K562 (cell line): ENCODE measurements around the gene ACHE. TPM values are rescaled to one million over a fixed set of nuclear protein-coding genes. Genes with fewer than 3 reads are reported as not detected.
A peak's percentile ranks its signal among the peaks of the same experiment; 100 is the strongest.

Experiments used
- BRF2 ChIP-seq: IDR thresholded peaks from 3 replicates; pipeline ENCODE4 v1.6.1; 2011; ENCODE audit warnings: borderline replicate concordance, mild to moderate bottlenecking; ENCODE audit not compliant: insufficient read length, insufficient read depth
- HMG20B ChIP-seq: fragments of 250-450 bp; sonication (Bioruptor Pico); IDR thresholded peaks from 2 replicates; pipeline ENCODE4 v1.5.0; 2021; ENCODE audit warnings: mild to moderate bottlenecking
- NCOA6 ChIP-seq: fragments of 450-650 bp; IDR thresholded peaks from 2 replicates; pipeline ENCODE4 v1.6.1; 2017; ENCODE audit warnings: mild to moderate bottlenecking
- RBM22 ChIP-seq: fragments of 200-400 bp; formaldehyde crosslinking; IDR thresholded peaks from 2 replicates; pipeline ENCODE4 v1.6.1; 2018; ENCODE audit warnings: low read length, low read depth; ENCODE audit not compliant: poor library complexity, severe bottlenecking
- RFX1 ChIP-seq: fragments of 450-650 bp; IDR thresholded peaks from 2 replicates; pipeline ENCODE4 v1.6.1; 2016; ENCODE audit warnings: mild to moderate bottlenecking, moderate library complexity
- SMARCC2 ChIP-seq: fragments of 450-650 bp; IDR thresholded peaks from 2 replicates; pipeline ENCODE4 v1.6.1; 2017; ENCODE audit warnings: antibody characterized with exemption, moderate library complexity, mild to moderate bottlenecking, low read depth
- SREBF2 ChIP-seq: sonication (generic); formaldehyde crosslinking; IDR thresholded peaks from 2 replicates; pipeline ENCODE4 v1.4.0; 2020; ENCODE audit warnings: mild to moderate bottlenecking, missing genetic modification reagents
- XRCC5 ChIP-seq: fragments of 200-400 bp; formaldehyde crosslinking; IDR thresholded peaks from 2 replicates; pipeline ENCODE4 v1.6.1; 2017; ENCODE audit warnings: low read depth, mild to moderate bottlenecking, low read length
- ZBED1 ChIP-seq: IDR thresholded peaks from 2 replicates; pipeline ENCODE4 v1.6.1; 2014
- ZBTB26 ChIP-seq: fragments of 450-650 bp; formaldehyde crosslinking; IDR thresholded peaks from 2 replicates; pipeline ENCODE4 v1.4.0; 2022; ENCODE audit warnings: missing genetic modification characterization
- ZBTB33 ChIP-seq: sonication (generic); formaldehyde crosslinking; IDR thresholded peaks from 2 replicates; pipeline ENCODE4 v1.8.1; 2023; ENCODE audit warnings: mild to moderate bottlenecking, missing genetic modification reagents
- ZKSCAN3 ChIP-seq: fragments of 250-450 bp; sonication (Bioruptor Pico); IDR thresholded peaks from 2 replicates; pipeline ENCODE4 v1.4.0; 2020
- ZNF436 ChIP-seq: fragments of 250-450, 450-650 bp; sonication (Bioruptor Pico); formaldehyde crosslinking; IDR thresholded peaks from 2 replicates; pipeline ENCODE4 v1.7.0; 2020; ENCODE audit warnings: mild to moderate bottlenecking
- polyA plus RNA-seq, 8 experiments: library from polyadenylated mRNA; depleted of rRNA in 4 of 8; stranded (reverse) in 5 of 8; unstranded in 3 of 8; fragments of >200 nt; fragmentation: Nextera tagmentation in 2 of 8; fragmentation: Illumina TruSeq in 1 of 8; extraction: Ambion mirVana in 2 of 8; extraction: Trizol in 1 of 8; gene quantifications; 2 replicates each; pipeline versions ENCODE4 v1.2.1 to v1.2.3, GENCODE V29; 2011 to 2014; ENCODE audit warnings: inconsistent platforms in 1 of 8, missing spikeins in 1 of 8
- total RNA-seq, 7 experiments: library from RNA; depleted of rRNA in 6 of 7; stranded (reverse); fragments of >200 nt in 6 of 7; fragmentation: Illumina TruSeq in 2 of 7; extraction: Trizol in 2 of 7; gene quantifications; 2 replicates each; pipeline versions ENCODE4 v1.2.1 to v1.2.3, GENCODE V29; 2011 to 2021; ENCODE audit warnings: low replicate concordance in 1 of 7
- TF ChIP-seq, protein P1 (sequence below), 2 experiments: IDR thresholded peaks; 2 replicates each; pipeline ENCODE4 v1.6.1; 2011; ENCODE audit warnings: borderline replicate concordance in 1 of 2, control low read depth in 1 of 2, low read depth in 1 of 2, low read length in 1 of 2, mild to moderate bottlenecking in 1 of 2, mixed read lengths in 1 of 2, moderate library complexity in 1 of 2; ENCODE audit not compliant: insufficient read depth in 1 of 2, insufficient read length in 1 of 2, poor library complexity in 1 of 2, severe bottlenecking in 1 of 2; ENCODE audit errors: extremely low read depth in 1 of 2
- TF ChIP-seq, protein P2 (sequence below), 3 experiments: fragments of 200-800 bp in 1 of 3; fragments of 250-450 bp in 1 of 3; fragments of 450-650 bp in 1 of 3; sonication (Bioruptor Pico) in 1 of 3; sonication (Bioruptor generic) in 1 of 3; formaldehyde crosslinking in 1 of 3; IDR thresholded peaks; 2 replicates each; pipeline versions ENCODE4 v1.6.1 to v1.8.0; 2016 to 2022; ENCODE audit warnings: mild to moderate bottlenecking in 2 of 3, missing genetic modification characterization in 2 of 3, missing compliant biosample characterization in 1 of 3, moderate library complexity in 1 of 3
- TF ChIP-seq, protein P3 (sequence below), 3 experiments: fragments of 200-800 bp in 1 of 3; sonication (Bioruptor generic) in 1 of 3; sonication (generic) in 1 of 3; formaldehyde crosslinking in 1 of 3; IDR thresholded peaks; 2 replicates each; pipeline versions ENCODE4 v1.6.1 to v1.8.0; 2016 to 2022; ENCODE audit warnings: mild to moderate bottlenecking in 2 of 3, missing compliant biosample characterization in 2 of 3, missing genetic modification characterization in 2 of 3, missing genetic modification reagents in 1 of 3

ACHE gene
- total and polyA plus RNA-seq, 9 of the 15 experiments (the other 6 are each of a cell fraction or from before 2014, with no cell fraction given): 0.04 to 8.8 (median 1.9) TPM

GRCh38 chr7:100884736-100885439, 10.8 kb downstream of the ACHE start (continued):
- no peak for TF ChIP-seq ZBTB26
- TF ChIP-seq, protein P1, sequence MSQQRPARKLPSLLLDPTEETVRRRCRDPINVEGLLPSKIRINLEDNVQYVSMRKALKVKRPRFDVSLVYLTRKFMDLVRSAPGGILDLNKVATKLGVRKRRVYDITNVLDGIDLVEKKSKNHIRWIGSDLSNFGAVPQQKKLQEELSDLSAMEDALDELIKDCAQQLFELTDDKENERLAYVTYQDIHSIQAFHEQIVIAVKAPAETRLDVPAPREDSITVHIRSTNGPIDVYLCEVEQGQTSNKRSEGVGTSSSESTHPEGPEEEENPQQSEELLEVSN (IDR thresholded peaks at IDR 0.05; ENCODE audit: borderline replicate concordance in 1 of 2, extremely low read depth in 1 of 2, insufficient read depth in 1 of 2, insufficient read length in 1 of 2, low read depth in 1 of 2, low read length in 1 of 2, poor library complexity in 1 of 2, severe bottlenecking in 1 of 2): no peak
- TF ChIP-seq BRF2: no peak
- TF ChIP-seq, protein P2, sequence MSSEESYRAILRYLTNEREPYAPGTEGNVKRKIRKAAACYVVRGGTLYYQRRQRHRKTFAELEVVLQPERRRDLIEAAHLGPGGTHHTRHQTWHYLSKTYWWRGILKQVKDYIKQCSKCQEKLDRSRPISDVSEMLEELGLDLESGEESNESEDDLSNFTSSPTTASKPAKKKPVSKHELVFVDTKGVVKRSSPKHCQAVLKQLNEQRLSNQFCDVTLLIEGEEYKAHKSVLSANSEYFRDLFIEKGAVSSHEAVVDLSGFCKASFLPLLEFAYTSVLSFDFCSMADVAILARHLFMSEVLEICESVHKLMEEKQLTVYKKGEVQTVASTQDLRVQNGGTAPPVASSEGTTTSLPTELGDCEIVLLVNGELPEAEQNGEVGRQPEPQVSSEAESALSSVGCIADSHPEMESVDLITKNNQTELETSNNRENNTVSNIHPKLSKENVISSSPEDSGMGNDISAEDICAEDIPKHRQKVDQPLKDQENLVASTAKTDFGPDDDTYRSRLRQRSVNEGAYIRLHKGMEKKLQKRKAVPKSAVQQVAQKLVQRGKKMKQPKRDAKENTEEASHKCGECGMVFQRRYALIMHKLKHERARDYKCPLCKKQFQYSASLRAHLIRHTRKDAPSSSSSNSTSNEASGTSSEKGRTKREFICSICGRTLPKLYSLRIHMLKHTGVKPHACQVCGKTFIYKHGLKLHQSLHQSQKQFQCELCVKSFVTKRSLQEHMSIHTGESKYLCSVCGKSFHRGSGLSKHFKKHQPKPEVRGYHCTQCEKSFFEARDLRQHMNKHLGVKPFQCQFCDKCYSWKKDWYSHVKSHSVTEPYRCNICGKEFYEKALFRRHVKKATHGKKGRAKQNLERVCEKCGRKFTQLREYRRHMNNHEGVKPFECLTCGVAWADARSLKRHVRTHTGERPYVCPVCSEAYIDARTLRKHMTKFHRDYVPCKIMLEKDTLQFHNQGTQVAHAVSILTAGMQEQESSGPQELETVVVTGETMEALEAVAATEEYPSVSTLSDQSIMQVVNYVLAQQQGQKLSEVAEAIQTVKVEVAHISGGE (CRISPR knock-in tag; IDR thresholded peaks at IDR 0.05): no peak
- peak; percentile 77; the same call in 1 of the 2 replicates for TF ChIP-seq ZBTB33 (CRISPR knock-in tag)
- no peak for TF ChIP-seq SMARCC2
- no peak for TF ChIP-seq XRCC5
- peak; percentile 19 for TF ChIP-seq RBM22
- TF ChIP-seq HMG20B: no peak
- TF ChIP-seq RFX1: no peak
- TF ChIP-seq, protein P3, sequence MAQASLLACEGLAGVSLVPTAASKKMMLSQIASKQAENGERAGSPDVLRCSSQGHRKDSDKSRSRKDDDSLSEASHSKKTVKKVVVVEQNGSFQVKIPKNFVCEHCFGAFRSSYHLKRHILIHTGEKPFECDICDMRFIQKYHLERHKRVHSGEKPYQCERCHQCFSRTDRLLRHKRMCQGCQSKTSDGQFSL (CRISPR knock-in tag; IDR thresholded peaks at IDR 0.05): no peak
- TF ChIP-seq, protein P3 (tag; IDR thresholded peaks at IDR 0.05): no peak
- TF ChIP-seq ZNF436 (CRISPR knock-in tag): no peak
- no peak for TF ChIP-seq ZBED1
- TF ChIP-seq ZKSCAN3 (CRISPR knock-in tag): no peak
- TF ChIP-seq SREBF2: no peak
- no peak for TF ChIP-seq NCOA6
